ENCODE measurements around the gene PTPRE. TPM values are rescaled to one million over a fixed set of nuclear protein-coding genes. Genes with fewer than 3 reads are reported as not detected.

Gene PTPRE
- total RNA-seq, 1 experiment from 2014 or later: 12.3 TPM

- ChIA-PET RAD21 (ENCODE audit: low non-redundant PET in 1 of 2, low total read pairs in 2 of 2, uncharacterized antibody in 2 of 2, unreplicated experiment in 2 of 2) (no interaction called here), CTCF (no interaction called here), POLR2A (no interaction called here)
- Histone ChIP-seq H2AFZ (ENCODE audit: low read depth, low read length, poor library complexity, severe bottlenecking) (no peak overlapping the region), H3K4me2 (ENCODE audit: low read length) (no peak overlapping the region), H3K4me3 (replicated peaks in 1 of 2; ENCODE audit: low read depth in 1 of 2, low read length in 2 of 2) (no peak overlapping the region), H4K20me1 (ENCODE audit: insufficient read depth) (no peaks in the 10 kb centered on the region), H3K4me1 (ENCODE audit: control insufficient read depth in 1 of 2, insufficient read depth in 2 of 2, low read length in 2 of 2) (no peaks in the 10 kb centered on the region), H3K79me2 (ENCODE audit: insufficient read depth, low read length) (no peaks in the 10 kb centered on the region), H3K9ac (ENCODE audit: low read length) (no peak overlapping the region), H3K27me3 (ENCODE audit: insufficient read depth, low read length) (no peaks in the 10 kb centered on the region), H3K36me3 (ENCODE audit: control insufficient read depth in 1 of 2, insufficient read depth in 2 of 2, low read length in 2 of 2) (no peaks in the 10 kb centered on the region), H3K27ac (ENCODE audit: low read depth, low read length) (no peak overlapping the region), H3K9me3 (ENCODE audit: control insufficient read depth in 1 of 2, insufficient read depth in 1 of 2, low read depth in 1 of 2, low read length in 2 of 2) (no peaks in the 10 kb centered on the region), H3K9me2 (ENCODE audit: insufficient read depth) (no peaks in the 10 kb centered on the region)
- TF ChIP-seq EGR1 (IDR thresholded peaks at IDR 0.05; ENCODE audit: low read depth): no peak
- intact Hi-C loops (cut with micrococcal nuclease): no loop called here
- BruUV-seq (replicated peaks): no TSS peak
- no peak for DNase-seq (ENCODE audit: low read depth, low spot score)
- ATAC-seq: no peak
These were observed 66.0 kb downstream of the PTPRE start for GRCh38 chr10:127972751-127973357.

- DNase-seq (ENCODE audit: low read depth, low spot score) (no peak), ATAC-seq (no peak)
- intact Hi-C loops (cut with micrococcal nuclease): no loop called here
- H3K4me1 ChIP-seq (ENCODE audit: control insufficient read depth in 1 of 2, insufficient read depth in 2 of 2, low read length in 2 of 2): no peaks in the 10 kb centered on the region
- no peak overlapping the region for H3K4me2 ChIP-seq (ENCODE audit: low read length)
- ChIA-PET CTCF (no interaction called here), RAD21 (ENCODE audit: low non-redundant PET in 1 of 2, low total read pairs in 2 of 2, uncharacterized antibody in 2 of 2, unreplicated experiment in 2 of 2) (no interaction called here), POLR2A (no interaction called here)
- no peak for TF ChIP-seq POLR2A (IDR thresholded peaks at IDR 0.05; ENCODE audit: borderline replicate concordance, extremely low read depth, insufficient read depth, insufficient read length)
- peak; percentile 30; the same call in 1 of the 2 replicates for TF ChIP-seq RAD21 (IDR thresholded peaks at IDR 0.05; ENCODE audit: low read depth)
- no peak for TF ChIP-seq ZBTB33 (IDR thresholded peaks at IDR 0.05; ENCODE audit: extremely low read depth, insufficient replicate concordance, low read length)
- no peaks in the 10 kb centered on the region for H3K9me3 ChIP-seq (ENCODE audit: control insufficient read depth in 1 of 2, insufficient read depth in 1 of 2, low read depth in 1 of 2, low read length in 2 of 2)
- H2AFZ ChIP-seq (ENCODE audit: low read depth, low read length, poor library complexity, severe bottlenecking): no peak overlapping the region
- no peaks in the 10 kb centered on the region for H3K9me2 ChIP-seq (ENCODE audit: insufficient read depth)
- H3K4me3 ChIP-seq (replicated peaks in 1 of 2; ENCODE audit: low read depth in 1 of 2, low read length in 2 of 2): no peak overlapping the region
- no peaks in the 10 kb centered on the region for H3K27me3 ChIP-seq (ENCODE audit: insufficient read depth, low read length)
- H4K20me1 ChIP-seq (ENCODE audit: insufficient read depth): no peaks in the 10 kb centered on the region
- no peak overlapping the region for H3K9ac ChIP-seq (ENCODE audit: low read length)
- no peaks in the 10 kb centered on the region for H3K79me2 ChIP-seq (ENCODE audit: insufficient read depth, low read length)
- no peak overlapping the region for H3K27ac ChIP-seq (ENCODE audit: low read depth, low read length)
- no TSS peak for BruUV-seq (replicated peaks)
- no peaks in the 10 kb centered on the region for H3K36me3 ChIP-seq (ENCODE audit: control insufficient read depth in 1 of 2, insufficient read depth in 2 of 2, low read length in 2 of 2)
These were observed 66.9 kb downstream of the PTPRE start for GRCh38 chr10:127973791-127974311.

All from HCT116 (cell line).